GM18951 (cell line): ENCODE results near the gene ZFAND2A.
"Not testable (repeated sequence)": the region's sequence is repeated elsewhere in the genome, so short reads cannot be mapped to it uniquely, and the experiment has no call there.

Experiments
- POLR2A ChIP-seq: IDR thresholded peaks from 4 replicates; pipeline ENCODE4 v1.6.1; 2011; ENCODE audit warnings: mild to moderate bottlenecking; ENCODE audit not compliant: insufficient read length, insufficient read depth; ENCODE audit errors: extremely low read depth
- in situ Hi-C: fragments of 300-500 bp; cut with MboI; formaldehyde crosslinking; loops from one replicate; pipeline ENCODE4 v1.12.0; 2022; ENCODE audit warnings: low sequenced_read_pairs, mixed read lengths, inconsistent platforms; ENCODE audit not compliant: unreplicated experiment

Gene ZFAND2A, protein sequence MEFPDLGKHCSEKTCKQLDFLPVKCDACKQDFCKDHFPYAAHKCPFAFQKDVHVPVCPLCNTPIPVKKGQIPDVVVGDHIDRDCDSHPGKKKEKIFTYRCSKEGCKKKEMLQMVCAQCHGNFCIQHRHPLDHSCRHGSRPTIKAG

GRCh38 chr7:1159891-1160669 is at the start of gene ZFAND2A:
ZFAND2A (minus strand) TSS chr7:1160196; CDS start chr7:1158212, 1,984 bp downstream.
- in situ Hi-C loops, result loop anchor here (10.0 kb wide), 1 partner anchor 165 kb away; no protein-coding TSS in a partner anchor
- TF ChIP-seq POLR2A, result peak; percentile 94

GRCh38 chr7:1209097-1209496 is 49.1 kb upstream of the ZFAND2A start:
- in situ Hi-C loops, result no loop called here
- TF ChIP-seq POLR2A, result no peak

DNA sequence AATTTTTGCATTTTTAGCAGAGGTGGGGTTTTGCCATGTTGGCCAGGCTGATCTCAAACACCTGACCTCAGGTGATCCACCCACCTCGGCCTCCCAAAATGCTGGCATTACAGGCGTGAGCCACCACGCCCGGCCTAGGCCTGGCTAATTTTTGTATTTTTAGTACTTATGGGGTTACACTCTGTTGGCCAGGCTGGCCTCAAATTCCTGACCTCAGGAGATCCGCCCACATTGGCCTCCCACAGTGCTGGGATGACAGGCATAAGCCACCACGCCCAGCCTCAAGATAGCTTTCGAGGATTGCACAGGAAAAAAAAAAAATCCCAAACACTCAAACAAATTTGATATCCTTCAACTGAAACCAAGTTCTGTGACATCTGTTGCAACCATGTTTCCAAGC is 45.7 kb upstream of the ZFAND2A start:
- in situ Hi-C loops, result not testable (repeated sequence)

- in situ Hi-C loops, result no loop called here
- no peak for TF ChIP-seq POLR2A
Measured at GRCh38 chr7:1204460-1205140, 44.6 kb upstream of the ZFAND2A start.

GRCh38 chr7:1202914-1203313 is 42.9 kb upstream of the ZFAND2A start:
- in situ Hi-C loops, result not testable (repeated sequence)

GRCh38 chr7:1201916-1202315 is 41.9 kb upstream of the ZFAND2A start:
- in situ Hi-C loops, result no loop called here
- no peak for TF ChIP-seq POLR2A

DNA sequence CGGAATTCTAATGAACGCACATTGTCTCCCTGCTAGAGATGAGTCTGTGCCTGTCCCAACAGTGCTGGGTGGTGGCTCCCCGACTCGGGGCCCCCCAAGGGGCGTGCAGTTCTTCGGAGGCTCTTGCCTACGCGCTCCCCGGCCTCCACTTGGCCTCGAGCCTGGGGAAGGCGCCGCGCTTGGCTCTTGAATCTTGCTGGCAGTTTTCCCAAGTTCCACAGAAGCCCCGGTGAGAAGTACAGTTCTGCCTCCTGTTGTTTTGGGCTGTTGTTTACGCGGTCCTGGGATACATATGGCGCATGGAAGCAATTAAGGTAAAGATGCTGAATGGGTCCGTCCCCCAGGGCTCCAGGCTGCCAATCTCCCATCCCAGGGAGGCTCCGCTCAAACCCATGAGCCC is 40.0 kb upstream of the ZFAND2A start:
- TF ChIP-seq POLR2A, result no peak
- in situ Hi-C loops, result no loop called here

- in situ Hi-C loops, result no loop called here
Measured at GRCh38 chr7:1197997-1198625, 38.1 kb upstream of the ZFAND2A start.

GRCh38 chr7:1196950-1197349 is 37.0 kb upstream of the ZFAND2A start:
- TF ChIP-seq POLR2A, result no peak
- in situ Hi-C loops, result no loop called here

More at GRCh38 chr7:1197997-1198625, 38.1 kb upstream of the ZFAND2A start:
- no peak for TF ChIP-seq POLR2A

GRCh38 chr7:1196441-1196840 is 36.4 kb upstream of the ZFAND2A start:
- in situ Hi-C loops, result not testable (repeated sequence)

DNA sequence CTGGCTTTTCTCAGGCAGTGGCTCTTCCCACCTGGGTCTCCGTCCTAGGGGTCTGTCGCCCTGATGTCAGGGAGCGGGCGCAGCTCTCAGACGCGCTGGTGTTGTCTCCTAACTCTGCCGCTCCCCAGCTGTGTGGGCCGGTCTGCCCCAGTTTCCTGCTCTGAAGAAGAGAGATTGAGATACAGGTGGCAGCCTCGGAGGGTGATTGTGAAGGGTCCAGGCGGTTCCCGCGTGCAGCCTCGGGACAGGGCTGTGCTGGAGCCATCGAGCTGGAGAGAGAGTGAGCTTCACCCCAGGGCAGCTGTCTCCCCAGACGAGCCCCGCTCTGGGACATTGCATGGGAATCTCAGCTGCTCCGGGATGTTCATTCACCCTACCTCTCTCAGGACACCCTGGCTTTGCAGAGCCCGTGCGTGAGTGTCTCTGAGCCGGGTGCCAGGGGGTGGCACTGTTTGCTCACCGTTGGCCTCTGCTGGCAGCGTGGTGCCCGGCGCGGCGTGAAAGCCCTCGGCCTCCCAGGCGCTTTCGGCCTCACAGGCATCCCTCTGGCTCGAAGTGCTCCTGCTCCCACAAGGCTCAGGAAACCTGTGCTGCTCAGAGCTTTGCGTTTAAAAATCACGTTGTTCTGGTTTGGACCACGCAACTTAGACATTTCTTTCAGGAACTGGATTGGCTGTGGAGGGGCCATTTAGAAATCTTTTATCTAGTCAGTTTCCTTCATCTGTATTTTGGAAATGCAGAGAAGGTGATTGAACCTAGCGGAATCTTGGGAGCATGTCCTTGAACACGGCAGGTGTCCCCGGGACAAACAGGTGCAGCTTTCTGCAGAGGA is 33.8 kb upstream of the ZFAND2A start:
- in situ Hi-C loops, result no loop called here
- TF ChIP-seq POLR2A, result no peak

DNA sequence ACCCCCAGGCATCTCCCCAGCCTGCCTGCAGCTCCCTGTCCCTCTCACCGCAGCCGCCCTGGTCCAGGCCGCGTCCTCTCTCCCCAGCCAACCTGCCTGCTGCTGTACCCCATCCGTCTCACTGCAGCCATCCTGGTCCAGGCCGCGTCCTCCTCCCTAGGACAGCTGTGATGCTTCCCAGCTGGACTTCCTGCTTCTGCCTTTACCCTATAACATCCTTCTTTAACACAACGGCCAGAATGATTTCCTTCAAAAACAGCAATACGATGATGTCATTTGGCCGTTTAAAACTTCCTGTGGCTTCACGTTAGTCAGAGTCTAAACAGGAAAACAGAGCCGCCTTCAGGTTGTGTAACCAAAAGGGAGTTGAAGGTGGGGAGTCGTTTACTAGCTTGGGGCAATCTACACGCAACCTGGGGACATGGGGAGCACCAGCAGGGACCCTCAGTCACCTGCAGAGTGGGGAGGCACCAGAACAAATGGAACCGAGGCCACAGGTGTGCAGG is 32.2 kb upstream of the ZFAND2A start:
- in situ Hi-C loops, result no loop called here
- no peak for TF ChIP-seq POLR2A
